ENCODE data around the gene H2BK1. TPM values are rescaled to one million over a fixed set of nuclear protein-coding genes. Genes with fewer than 3 reads are reported as not detected.

The H2BK1 gene
- total RNA-seq, 6 experiments from 2014 or later, result not detected

- Histone ChIP-seq H3K27me3 (no peaks in the 10 kb centered on the region), H3K4me1 (no peaks in the 10 kb centered on the region), H3K4me3 (no peak overlapping the region), H3K27ac (no peak overlapping the region), H3K9me3 (no peaks in the 10 kb centered on the region), H3K36me3 (no peaks in the 10 kb centered on the region)
- intact Hi-C loops (cut with DNase I), result no loop called here
- no CpG with 5 or more reads among the region's 22 CpGs for WGBS (ENCODE audit: insufficient coverage, low coverage, low lambda C conversion rate, missing lambda C conversion rate)
- TF ChIP-seq POLR2A (IDR thresholded peaks at IDR 0.05), result no peak
- no peak for TF ChIP-seq CTCF (IDR thresholded peaks at IDR 0.05)
- ATAC-seq (no peak), DNase-seq (peak in 1 of 3 donors; percentile 39)
Measured at GRCh38 chr7:151181011-151181431, 29.3 kb downstream of the H2BK1 start.

- intact Hi-C loops (cut with DNase I), result loop anchor here in 1 of 2 donors (10.0 kb wide), 1 partner anchor 55 kb away; no protein-coding TSS in a partner anchor
- H3K27me3 ChIP-seq, result no peaks in the 10 kb centered on the region
- H3K4me3 ChIP-seq, result no peak overlapping the region
- TF ChIP-seq POLR2A (IDR thresholded peaks at IDR 0.05) (no peak), CTCF (IDR thresholded peaks at IDR 0.05) (no peak)
- DNase-seq (peak in 1 of 3 donors; percentile 23), ATAC-seq (no peak)
- H3K36me3 ChIP-seq, result no peaks in the 10 kb centered on the region
- no peaks in the 10 kb centered on the region for H3K9me3 ChIP-seq
- H3K4me1 ChIP-seq, result no peaks in the 10 kb centered on the region
- no peak overlapping the region for H3K27ac ChIP-seq
- WGBS (ENCODE audit: insufficient coverage, low coverage, low lambda C conversion rate, missing lambda C conversion rate), result 81% methylated on average over 4 of the region's 4 CpGs
Measured at GRCh38 chr7:151179946-151180345, 30.3 kb downstream of the H2BK1 start.

- H3K27me3 ChIP-seq, result no peaks in the 10 kb centered on the region
- ATAC-seq (no peak), DNase-seq (peak in 1 of 3 donors; percentile 26)
- no peaks in the 10 kb centered on the region for H3K4me1 ChIP-seq
- intact Hi-C loops (cut with DNase I), result loop anchor here in 1 of 2 donors (10.0 kb wide), 1 partner anchor 55 kb away; no protein-coding TSS in a partner anchor
- TF ChIP-seq POLR2A (IDR thresholded peaks at IDR 0.05), result no peak
- no peak for TF ChIP-seq CTCF (IDR thresholded peaks at IDR 0.05)
- WGBS (ENCODE audit: insufficient coverage, low coverage, low lambda C conversion rate, missing lambda C conversion rate), result 33% methylated on average over 1 of the region's 8 CpGs
- no peak overlapping the region for H3K4me3 ChIP-seq
- H3K9me3 ChIP-seq, result no peaks in the 10 kb centered on the region
- no peaks in the 10 kb centered on the region for H3K36me3 ChIP-seq
- no peak overlapping the region for H3K27ac ChIP-seq
Measured at GRCh38 chr7:151179287-151179860, 30.9 kb downstream of the H2BK1 start.

- peak in 1 of 3 donors; percentile 18 for DNase-seq
- Histone ChIP-seq H3K36me3 (no peaks in the 10 kb centered on the region), H3K4me1 (no peaks in the 10 kb centered on the region), H3K4me3 (no peak overlapping the region), H3K27ac (no peak overlapping the region), H3K27me3 (no peaks in the 10 kb centered on the region), H3K9me3 (no peaks in the 10 kb centered on the region)
- TF ChIP-seq POLR2A (IDR thresholded peaks at IDR 0.05), result no peak
- TF ChIP-seq CTCF (IDR thresholded peaks at IDR 0.05), result no peak
- intact Hi-C loops (cut with DNase I), result loop anchor here in 1 of 2 donors (10.0 kb wide), 1 partner anchor 54 kb away; no protein-coding TSS in a partner anchor
- no peak for ATAC-seq
- WGBS (ENCODE audit: insufficient coverage, low coverage, low lambda C conversion rate, missing lambda C conversion rate), result no CpG with 5 or more reads among the region's 2 CpGs
Measured at GRCh38 chr7:151178831-151179230, 31.5 kb downstream of the H2BK1 start.

Data from right lobe of liver (tissue), 6 donors.